ENCODE data around the gene ZNF678.

The ZNF678 gene

GRCh38 chr1:227563324-227564201, at the start of gene ZNF678:
TSS of gene ZNF678 (plus strand) at chr1:227563556. CDS start at chr1:227650992, 87,436 bp downstream.
- DNase-seq (ENCODE audit: insufficient read length, low spot score) (peak; percentile 97), FAIRE-seq (peak; percentile 92)

GRCh38 chr1:227518876-227519275, 44.5 kb upstream of the ZNF678 start:
- DNase-seq (ENCODE audit: insufficient read length, low spot score) (no peak), FAIRE-seq (no peak)

GRCh38 chr1:227521782-227522181, 41.6 kb upstream of the ZNF678 start:
- no peak for DNase-seq (ENCODE audit: insufficient read length, low spot score)
- FAIRE-seq, result no peak

GRCh38 chr1:227526524-227526923, 36.8 kb upstream of the ZNF678 start:
- DNase-seq (ENCODE audit: insufficient read length, low spot score) (no peak), FAIRE-seq (no peak)

- no peak for DNase-seq (ENCODE audit: insufficient read length, low spot score)
- FAIRE-seq, result no peak
Measured at GRCh38 chr1:227532019-227532619, 31.2 kb upstream of the ZNF678 start.

GRCh38 chr1:227540170-227541098, 22.9 kb upstream of the ZNF678 start:
- no peak for FAIRE-seq
- no peak for DNase-seq (ENCODE audit: insufficient read length, low spot score)

GRCh38 chr1:227541129-227541528, 22.2 kb upstream of the ZNF678 start:
- no peak for FAIRE-seq
- no peak for DNase-seq (ENCODE audit: insufficient read length, low spot score)

GRCh38 chr1:227541796-227542152, 21.6 kb upstream of the ZNF678 start:
- DNase-seq (ENCODE audit: insufficient read length, low spot score) (no peak), FAIRE-seq (no peak)

- DNase-seq (ENCODE audit: insufficient read length, low spot score), result peak; percentile 82
- peak; percentile 68 for FAIRE-seq
Measured at GRCh38 chr1:227542153-227543120, 20.9 kb upstream of the ZNF678 start.

- no peak for FAIRE-seq
- no peak for DNase-seq (ENCODE audit: insufficient read length, low spot score)
Measured at GRCh38 chr1:227543283-227544066, 19.9 kb upstream of the ZNF678 start.

GRCh38 chr1:227544067-227545050, 19.0 kb upstream of the ZNF678 start:
- FAIRE-seq (no peak), DNase-seq (ENCODE audit: insufficient read length, low spot score) (no peak)

- FAIRE-seq (no peak), DNase-seq (ENCODE audit: insufficient read length, low spot score) (no peak)
Measured at GRCh38 chr1:227545361-227545760, 18.0 kb upstream of the ZNF678 start.

- DNase-seq (ENCODE audit: insufficient read length, low spot score) (no peak), FAIRE-seq (no peak)
Measured at GRCh38 chr1:227546059-227546458, 17.3 kb upstream of the ZNF678 start.

GRCh38 chr1:227546598-227547309, 16.6 kb upstream of the ZNF678 start:
- DNase-seq (ENCODE audit: insufficient read length, low spot score), result no peak
- FAIRE-seq, result no peak

GRCh38 chr1:227547310-227548118, 15.8 kb upstream of the ZNF678 start:
- DNase-seq (ENCODE audit: insufficient read length, low spot score) (no peak), FAIRE-seq (no peak)

- DNase-seq (ENCODE audit: insufficient read length, low spot score), result no peak
- no peak for FAIRE-seq
Measured at GRCh38 chr1:227548119-227548397, 15.3 kb upstream of the ZNF678 start.

- DNase-seq (ENCODE audit: insufficient read length, low spot score), result no peak
- no peak for FAIRE-seq
Measured at GRCh38 chr1:227548448-227548847, 14.9 kb upstream of the ZNF678 start.

Measured in GM19239 (cell line).